Measurements from ENCODE around the gene CGRRF1. TPM values are rescaled to one million over a fixed set of nuclear protein-coding genes. Genes with fewer than 3 reads are reported as not detected.
A peak's percentile ranks its signal among the peaks of the same experiment; 100 is the strongest.

CGRRF1 gene
- total RNA-seq, 1 donor from 2014 or later, result 18.3 TPM

GRCh38 chr14:54475911-54476310 is 33.8 kb upstream of the CGRRF1 start:
- no peaks in the 10 kb centered on the region for H3K9me3 Mint-ChIP-seq (ENCODE audit: unreplicated experiment)
- H3K4me1 Mint-ChIP-seq (ENCODE audit: unreplicated experiment), result peaks cover 35% of the 10 kb centered on the region
- no peaks in the 10 kb centered on the region for H3K27me3 Mint-ChIP-seq (ENCODE audit: unreplicated experiment)
- H3K36me3 Mint-ChIP-seq (ENCODE audit: unreplicated experiment), result peaks cover 38% of the 10 kb centered on the region
- no peak for TF ChIP-seq CTCF (IDR thresholded peaks at IDR 0.05)
- H3K27ac Mint-ChIP-seq (ENCODE audit: unreplicated experiment), result peak overlapping the region; percentile 58
- no peak overlapping the region for H3K4me3 Mint-ChIP-seq (ENCODE audit: unreplicated experiment)
- no peak for DNase-seq (ENCODE audit: extremely low spot score, unreplicated experiment)

GRCh38 chr14:54478636-54479215 is 31.0 kb upstream of the CGRRF1 start:
- H3K4me1 Mint-ChIP-seq (ENCODE audit: unreplicated experiment), result peaks cover 41% of the 10 kb centered on the region
- H3K27me3 Mint-ChIP-seq (ENCODE audit: unreplicated experiment), result no peaks in the 10 kb centered on the region
- peaks cover 49% of the 10 kb centered on the region for H3K36me3 Mint-ChIP-seq (ENCODE audit: unreplicated experiment)
- TF ChIP-seq CTCF (IDR thresholded peaks at IDR 0.05), result no peak
- H3K9me3 Mint-ChIP-seq (ENCODE audit: unreplicated experiment), result no peaks in the 10 kb centered on the region
- no peak for DNase-seq (ENCODE audit: extremely low spot score, unreplicated experiment)
- peak overlapping the region; percentile 40 for H3K27ac Mint-ChIP-seq (ENCODE audit: unreplicated experiment)
- H3K4me3 Mint-ChIP-seq (ENCODE audit: unreplicated experiment), result no peak overlapping the region

GRCh38 chr14:54480830-54481562 is 28.7 kb upstream of the CGRRF1 start:
- Mint-ChIP-seq H3K4me1 (ENCODE audit: unreplicated experiment) (peaks cover 39% of the 10 kb centered on the region), H3K9me3 (ENCODE audit: unreplicated experiment) (no peaks in the 10 kb centered on the region), H3K36me3 (ENCODE audit: unreplicated experiment) (peaks cover 41% of the 10 kb centered on the region), H3K4me3 (ENCODE audit: unreplicated experiment) (no peak overlapping the region), H3K27ac (ENCODE audit: unreplicated experiment) (no peak overlapping the region), H3K27me3 (ENCODE audit: unreplicated experiment) (no peaks in the 10 kb centered on the region)
- no peak for DNase-seq (ENCODE audit: extremely low spot score, unreplicated experiment)
- no peak for TF ChIP-seq CTCF (IDR thresholded peaks at IDR 0.05)

- peaks cover 42% of the 10 kb centered on the region for H3K36me3 Mint-ChIP-seq (ENCODE audit: unreplicated experiment)
- peaks cover 39% of the 10 kb centered on the region for H3K4me1 Mint-ChIP-seq (ENCODE audit: unreplicated experiment)
- H3K27ac Mint-ChIP-seq (ENCODE audit: unreplicated experiment), result no peak overlapping the region
- no peak for TF ChIP-seq CTCF (IDR thresholded peaks at IDR 0.05)
- no peaks in the 10 kb centered on the region for H3K27me3 Mint-ChIP-seq (ENCODE audit: unreplicated experiment)
- DNase-seq (ENCODE audit: extremely low spot score, unreplicated experiment), result no peak
- no peak overlapping the region for H3K4me3 Mint-ChIP-seq (ENCODE audit: unreplicated experiment)
- H3K9me3 Mint-ChIP-seq (ENCODE audit: unreplicated experiment), result no peaks in the 10 kb centered on the region
These were observed 28.0 kb upstream of the CGRRF1 start for GRCh38 chr14:54481695-54482094.

- no peak for TF ChIP-seq CTCF (IDR thresholded peaks at IDR 0.05)
- DNase-seq (ENCODE audit: extremely low spot score, unreplicated experiment), result no peak
- no peaks in the 10 kb centered on the region for H3K9me3 Mint-ChIP-seq (ENCODE audit: unreplicated experiment)
- no peak overlapping the region for H3K27ac Mint-ChIP-seq (ENCODE audit: unreplicated experiment)
- H3K4me1 Mint-ChIP-seq (ENCODE audit: unreplicated experiment), result peaks cover 52% of the 10 kb centered on the region
- H3K36me3 Mint-ChIP-seq (ENCODE audit: unreplicated experiment), result peaks cover 37% of the 10 kb centered on the region
- H3K4me3 Mint-ChIP-seq (ENCODE audit: unreplicated experiment), result no peak overlapping the region
- H3K27me3 Mint-ChIP-seq (ENCODE audit: unreplicated experiment), result no peaks in the 10 kb centered on the region
These were observed 26.5 kb upstream of the CGRRF1 start for GRCh38 chr14:54483073-54483745.
